ENCODE data around the gene COQ2. TPM values are rescaled to one million over a fixed set of nuclear protein-coding genes. Genes with fewer than 3 reads are reported as not detected.

The COQ2 gene
- total and polyA plus RNA-seq, 2 experiments from 2014 or later, result 21.1 to 25.3 TPM

- no peak for TF ChIP-seq ZNF462 (CRISPR knock-in tag; IDR thresholded peaks at IDR 0.05)
These were observed 3.3 kb downstream of the COQ2 start (continued) for GRCh38 chr4:83281307-83281706.

- Histone ChIP-seq H3K4me2 (no peak overlapping the region), H3K36me3 (ENCODE audit: insufficient read depth) (peaks cover 3% of the 10 kb centered on the region; the same call in 1 of the 2 replicates), H3F3A (replicated peaks; ENCODE audit: low read depth) (no peaks in the 10 kb centered on the region), H2AFZ (no peak overlapping the region), H3K9me2 (ENCODE audit: insufficient read depth) (no peaks in the 10 kb centered on the region), H3K27me3 (ENCODE audit: insufficient read depth) (no peaks in the 10 kb centered on the region), H3K79me2 (replicated peaks; ENCODE audit: insufficient read depth) (peaks cover 5% of the 10 kb centered on the region; the same call in 1 of the 2 replicates), H3K4me1 (ENCODE audit: insufficient read depth) (no peaks in the 10 kb centered on the region), H4K20me1 (replicated peaks; ENCODE audit: insufficient read depth) (peaks cover 4% of the 10 kb centered on the region), H3K4me3 (no peak overlapping the region), H3K27ac (ENCODE audit: low read depth) (no peak overlapping the region)
- ATAC-seq (no peak), DNase-seq (ENCODE audit: low spot score) (no peak)
- Mint-ChIP-seq H3K27me3 (ENCODE audit: insufficient read depth, low read depth, poor library complexity) (no peaks in the 10 kb centered on the region), H3K36me3 (ENCODE audit: low read depth) (peaks cover 7% of the 10 kb centered on the region; the same call in 2 of the 3 replicates), H3K27ac (no peak overlapping the region), H3K4me3 (no peak overlapping the region), H3K4me1 (no peaks in the 10 kb centered on the region), H3K9me3 (no peaks in the 10 kb centered on the region)
- TF ChIP-seq ZNF114 (CRISPR knock-in tag; IDR thresholded peaks at IDR 0.05) (no peak), REST (IDR thresholded peaks at IDR 0.05; ENCODE audit: unreplicated experiment) (no peak), POLR2AphosphoS5 (IDR thresholded peaks at IDR 0.05; ENCODE audit: low read depth) (no peak), NANOG (IDR thresholded peaks at IDR 0.05; ENCODE audit: borderline replicate concordance) (no peak), STAT1 (IDR thresholded peaks at IDR 0.05; ENCODE audit: unreplicated experiment) (no peak), JUNB (IDR thresholded peaks at IDR 0.05; ENCODE audit: unreplicated experiment) (no peak)
These were observed 8.1 kb downstream of the COQ2 start for GRCh38 chr4:83276299-83277040.
